Endodermal cell (in vitro differentiated cells): ENCODE measurements around the gene TCF7. TPM values are rescaled to one million over a fixed set of nuclear protein-coding genes. Genes with fewer than 3 reads are reported as not detected.

Experiments used
- DNase-seq: peaks from one replicate; pipeline ENCODE4 v3.0.0-alpha.2; 2017
- H3K27ac ChIP-seq: 2 replicates; pipeline ENCODE4 v1.5.1; 2013; ENCODE audit warnings: mild to moderate bottlenecking, low read depth, low read length, moderate library complexity
- H3K27me3 ChIP-seq: 2 replicates; pipeline ENCODE4 v1.6.1; 2013; ENCODE audit warnings: mild to moderate bottlenecking, low read length, moderate library complexity; ENCODE audit not compliant: insufficient read depth, control insufficient read depth, poor library complexity, severe bottlenecking
- H3K36me3 ChIP-seq: 2 replicates; pipeline ENCODE4 v1.7.0; 2013; ENCODE audit warnings: mild to moderate bottlenecking, low read length, moderate library complexity; ENCODE audit not compliant: control insufficient read depth, insufficient read depth
- H3K4me1 ChIP-seq: one replicate; pipeline ENCODE4 v1.7.0; 2013; ENCODE audit warnings: low read length; ENCODE audit not compliant: control insufficient read depth, insufficient read depth
- H3K4me3 ChIP-seq: 2 replicates; pipeline ENCODE4 v1.5.1; 2013; ENCODE audit warnings: mild to moderate bottlenecking, low read length, moderate library complexity
- H3K9ac ChIP-seq: 2 replicates; pipeline ENCODE4 v1.6.1; 2013; ENCODE audit warnings: mild to moderate bottlenecking, low read length, moderate library complexity; ENCODE audit not compliant: poor library complexity, severe bottlenecking; ENCODE audit errors: extremely low read depth
- H3K9me3 ChIP-seq: 2 replicates; pipeline ENCODE4 v1.6.1; 2013; ENCODE audit warnings: mild to moderate bottlenecking, low read length, moderate library complexity; ENCODE audit not compliant: control insufficient read depth
- H3K27ac Mint-ChIP-seq: 2 replicates; pipeline ENCODE4 v1.8.0; 2020; ENCODE audit warnings: mixed read lengths
- H3K27me3 Mint-ChIP-seq: 2 replicates; pipeline ENCODE4 v1.8.0; 2021; ENCODE audit warnings: mild to moderate bottlenecking, mixed read lengths; ENCODE audit not compliant: insufficient read depth
- H3K36me3 Mint-ChIP-seq: 2 replicates; pipeline ENCODE4 v1.8.0; 2020; ENCODE audit warnings: low read depth, mixed read lengths
- H3K4me1 Mint-ChIP-seq: 2 replicates; pipeline ENCODE4 v1.8.0; 2020; ENCODE audit warnings: mixed read lengths
- H3K4me3 Mint-ChIP-seq: 2 replicates; pipeline ENCODE4 v1.8.0; 2020; ENCODE audit warnings: mild to moderate bottlenecking, moderate library complexity, mixed read lengths
- H3K9me3 Mint-ChIP-seq: 2 replicates; pipeline ENCODE4 v1.8.0; 2020; ENCODE audit warnings: mild to moderate bottlenecking, mixed read lengths
- CTCF ChIP-seq: fragments of 200-600 bp; sonication (generic); conservative IDR thresholded peaks from 2 replicates; pipeline ENCODE4 v1.5.0; 2021; ENCODE audit warnings: antibody characterized with exemption, mild to moderate bottlenecking
- WGBS, 2 experiments: methylation state at CpG; one replicate each; pipeline versions ENCODE4 v1.1.5 to v1.1.7; 2013; ENCODE audit warnings: missing lambda C conversion rate in 2 of 2, mixed read lengths in 1 of 2; ENCODE audit not compliant: insufficient coverage in 1 of 2, insufficient read length in 1 of 2; 5-methylcytosine and 5-hydroxymethylcytosine counted together
- long read RNA-seq, 4 experiments: library from polyadenylated mRNA in 2 of 4; library from RNA in 1 of 4; library from capped mRNA in 1 of 4; stranded (forward) in 3 of 4; unstranded in 1 of 4; transcript quantifications; one replicate each; pipeline ENCODE4 v2.0.0, GENCODE V29; 2020 to 2021; ENCODE audit warnings: inconsistent platforms in 1 of 4
- polyA plus RNA-seq, 2 experiments: library from polyadenylated mRNA; stranded (reverse); fragments of 50-300 nt; gene quantifications; one replicate each; pipeline ENCODE4 v1.2.3, GENCODE V29; 2013
- total RNA-seq, 2 donors: library from RNA; stranded (reverse); fragmentation: NEBNext Ultra II Directional in 1 of 2; extraction: Animal tissue kit (Norgen Biotek cat#: 25700) in 1 of 2; gene quantifications; 2 replicates in 1 of 2; 3 replicates in 1 of 2; pipeline ENCODE4 v1.2.1, GENCODE V29; 2021

The TCF7 gene
- 10 to 100 TPM; 14.9 to 19.4 TPM for total RNA-seq
- polyA plus RNA-seq (2013, experiment 1 of 2): 9.0 TPM
- 8.9 TPM for polyA plus RNA-seq (2013, experiment 2 of 2)
- long read RNA-seq, experiment 1, partial matches to known transcripts: 3 of 11 reads
- long read RNA-seq, experiment 1, other reads (novel, unspliced or antisense): 5 of 11 reads
- long read RNA-seq, experiment 2, transcript TCF7-201 (10 exons, 3,045 nt): minor isoform, 5 of 31 reads
- long read RNA-seq, experiment 2, transcript TCF7-204 (11 exons, 3,330 nt): major isoform, 14 of 31 reads
- long read RNA-seq, experiment 2, partial matches to known transcripts: 2 of 31 reads
- long read RNA-seq, experiment 2, other reads (novel, unspliced or antisense): 9 of 31 reads
- long read RNA-seq, experiment 3, partial matches to known transcripts: 1 of 9 reads
- long read RNA-seq, experiment 3, other reads (novel, unspliced or antisense): 8 of 9 reads
- long read RNA-seq, experiment 4: 0 reads

- H3K27me3 Mint-ChIP-seq: peaks cover 26% of the 10 kb centered on the region
- DNase-seq: peak; percentile 95
- H3K4me1 ChIP-seq: peaks cover 3% of the 10 kb centered on the region
- H3K9me3 Mint-ChIP-seq: no peaks in the 10 kb centered on the region
- peak within 1 kb of the TSS; percentile 89 for H3K27ac Mint-ChIP-seq
- H3K36me3 ChIP-seq: peaks cover 17% of the 10 kb centered on the region
- H3K36me3 Mint-ChIP-seq: peaks cover 11% of the 10 kb centered on the region
- no peaks in the 10 kb centered on the region for H3K9me3 ChIP-seq
- WGBS, 2 experiments: 18 to 48% methylated on average over 36 to 90 of the region's 90 CpGs
- peak within 1 kb of the TSS; percentile 66 for H3K4me3 Mint-ChIP-seq
- H3K27ac ChIP-seq: no peak within 1 kb of the TSS
- H3K4me3 ChIP-seq: peak within 1 kb of the TSS; percentile 85
- H3K9ac ChIP-seq: peak within 1 kb of the TSS; percentile 66
- no peak for TF ChIP-seq CTCF
- no peaks in the 10 kb centered on the region for H3K27me3 ChIP-seq
- H3K4me1 Mint-ChIP-seq: peaks cover 10% of the 10 kb centered on the region
These were observed at the start of gene TCF7 for GRCh38 chr5:134113902-134114875. Gene TCF7, plus strand, starts transcription at chr5:134114681. Its CDS starts 226 bp downstream, at chr5:134114907.

GRCh38 chr5:134069553-134069952 is 44.9 kb upstream of the TCF7 start:
- WGBS, 2 experiments: 89 to 94% methylated on average over 3 to 6 of the region's 6 CpGs
- no peak for TF ChIP-seq CTCF

More at GRCh38 chr5:134069553-134069952, 44.9 kb upstream of the TCF7 start:
- Mint-ChIP-seq H3K4me1 (peaks cover 7% of the 10 kb centered on the region), H3K9me3 (no peaks in the 10 kb centered on the region), H3K27me3 (peaks cover 13% of the 10 kb centered on the region), H3K36me3 (no peaks in the 10 kb centered on the region), H3K27ac (no peak overlapping the region), H3K4me3 (no peak overlapping the region)
- no peak for DNase-seq
- no peaks in the 10 kb centered on the region for H3K36me3 ChIP-seq
- no peak overlapping the region for H3K27ac ChIP-seq
- H3K9ac ChIP-seq: no peak overlapping the region
- no peaks in the 10 kb centered on the region for H3K27me3 ChIP-seq
- H3K9me3 ChIP-seq: no peaks in the 10 kb centered on the region
- H3K4me1 ChIP-seq: no peaks in the 10 kb centered on the region
- no peak overlapping the region for H3K4me3 ChIP-seq
